CD4-positive, alpha-beta T cell treated with Interleukin-4 for 4 hours (primary cell): ENCODE results near the gene SELENON.

Source experiments
- DNase-seq: peaks from one replicate; pipeline ENCODE4 v3.0.0-alpha.2; 2020

SELENON gene

GRCh38 chr1:25810341-25811299 is 10.6 kb downstream of the SELENON start:
- DNase-seq: peak; percentile 71

GRCh38 chr1:25811384-25812082 is 11.5 kb downstream of the SELENON start:
- DNase-seq: no peak

- DNase-seq: no peak
Observed at GRCh38 chr1:25813071-25813733, 13.2 kb downstream of the SELENON start.

GRCh38 chr1:25813734-25814471 is 13.9 kb downstream of the SELENON start:
- DNase-seq: no peak

- DNase-seq: no peak
Observed at GRCh38 chr1:25814549-25815087, 14.6 kb downstream of the SELENON start.

- no peak for DNase-seq
Observed at GRCh38 chr1:25815208-25816111, 15.5 kb downstream of the SELENON start.

GRCh38 chr1:25816112-25816718 is 16.2 kb downstream of the SELENON start:
- no peak for DNase-seq

DNA sequence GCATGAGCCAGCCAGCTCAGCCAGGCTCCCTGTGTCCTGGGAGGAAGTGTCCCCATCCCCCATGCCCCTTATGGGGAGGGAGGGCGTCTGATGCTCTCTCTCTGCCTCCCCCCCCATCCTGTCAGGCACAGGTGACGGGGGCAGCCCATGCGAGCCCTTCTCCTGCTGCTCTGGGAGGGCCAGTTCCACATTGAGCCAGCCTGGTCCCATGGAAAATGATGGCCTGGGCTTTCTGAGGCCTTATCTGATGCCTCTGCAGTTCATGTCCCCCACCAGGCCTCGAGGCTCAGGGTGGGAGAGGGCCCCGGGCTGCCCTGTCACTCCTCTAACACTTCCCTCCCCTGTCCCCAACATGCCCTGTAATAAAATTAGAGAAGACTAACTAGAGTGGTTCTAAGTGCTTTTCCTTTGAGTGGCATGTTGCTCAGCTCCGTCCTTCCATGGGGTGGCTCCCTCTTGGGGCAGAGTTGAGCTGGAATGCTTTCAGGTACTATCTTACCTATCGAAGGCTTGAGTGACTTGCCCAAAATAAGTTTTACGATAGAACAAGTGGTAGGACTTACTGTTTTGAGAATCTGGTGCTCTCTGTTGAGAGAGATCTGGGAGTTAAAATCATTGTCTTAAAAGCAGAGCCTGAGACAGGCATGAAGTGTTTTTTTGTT is 18.0 kb downstream of the SELENON start:
- DNase-seq: no peak

DNA sequence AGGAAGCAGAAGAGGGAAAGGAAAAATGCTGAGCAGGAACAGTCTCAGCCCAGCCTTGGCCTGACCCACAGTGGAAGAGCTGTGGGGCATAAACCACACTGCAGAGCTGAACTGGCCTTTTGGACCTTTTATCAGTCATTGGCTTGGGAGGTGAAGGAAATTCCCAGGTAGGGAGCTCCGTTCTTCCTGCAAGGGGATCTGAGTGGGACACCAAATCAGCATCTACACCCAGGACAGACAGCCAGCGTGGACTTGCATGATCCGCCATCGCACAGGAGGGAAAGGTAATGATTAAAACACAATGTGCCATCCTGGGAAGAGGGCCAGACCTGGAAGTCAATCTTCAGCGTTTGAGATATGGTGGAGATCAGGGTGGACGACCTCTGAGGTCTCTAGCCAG is 18.6 kb downstream of the SELENON start:
- DNase-seq: no peak

DNA sequence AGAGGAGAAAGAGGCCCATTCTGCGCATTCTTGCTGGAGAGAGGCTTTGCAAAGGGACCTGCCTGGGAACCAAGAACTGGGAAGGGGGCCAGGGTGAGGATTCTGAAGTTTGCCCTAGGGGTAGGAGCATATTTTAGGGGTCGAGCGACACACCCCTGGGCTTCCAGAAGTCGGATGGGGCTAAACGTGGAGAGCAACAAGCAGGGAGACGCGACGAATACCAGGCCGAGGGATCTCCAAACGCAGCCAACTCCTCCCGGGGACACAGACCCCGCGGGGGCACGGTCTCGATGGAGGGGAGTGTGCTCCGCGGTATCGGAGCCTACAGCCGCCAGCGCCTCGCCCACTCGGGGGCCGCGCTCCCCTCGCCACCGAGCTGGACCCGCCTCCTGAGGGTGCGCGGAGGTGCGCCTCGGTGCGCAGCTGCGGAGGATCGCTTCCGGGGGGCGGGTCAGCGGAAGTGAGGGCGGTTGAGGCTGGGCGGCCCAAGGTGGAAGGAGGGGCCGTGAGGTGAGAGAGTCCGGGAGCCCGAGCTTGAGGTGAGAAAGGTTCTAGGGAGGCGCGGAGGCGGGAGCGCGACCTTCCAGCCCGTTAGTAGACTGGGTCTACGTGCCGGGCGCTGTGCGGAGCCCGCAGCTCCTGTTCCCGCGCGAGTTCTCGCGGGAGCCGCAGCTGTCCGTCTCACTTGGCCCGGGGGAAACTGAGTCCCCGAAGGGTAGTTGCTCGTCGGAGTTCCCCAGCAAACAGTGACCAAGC is 19.7 kb downstream of the SELENON start, which contains the start of gene MTFR1L:
Gene MTFR1L (plus strand): TSS at position 464 of the 756 bp plus-strand sequence. CDS start 3,151 bp downstream, outside the sequence.
- DNase-seq: peak; percentile 90

DNA sequence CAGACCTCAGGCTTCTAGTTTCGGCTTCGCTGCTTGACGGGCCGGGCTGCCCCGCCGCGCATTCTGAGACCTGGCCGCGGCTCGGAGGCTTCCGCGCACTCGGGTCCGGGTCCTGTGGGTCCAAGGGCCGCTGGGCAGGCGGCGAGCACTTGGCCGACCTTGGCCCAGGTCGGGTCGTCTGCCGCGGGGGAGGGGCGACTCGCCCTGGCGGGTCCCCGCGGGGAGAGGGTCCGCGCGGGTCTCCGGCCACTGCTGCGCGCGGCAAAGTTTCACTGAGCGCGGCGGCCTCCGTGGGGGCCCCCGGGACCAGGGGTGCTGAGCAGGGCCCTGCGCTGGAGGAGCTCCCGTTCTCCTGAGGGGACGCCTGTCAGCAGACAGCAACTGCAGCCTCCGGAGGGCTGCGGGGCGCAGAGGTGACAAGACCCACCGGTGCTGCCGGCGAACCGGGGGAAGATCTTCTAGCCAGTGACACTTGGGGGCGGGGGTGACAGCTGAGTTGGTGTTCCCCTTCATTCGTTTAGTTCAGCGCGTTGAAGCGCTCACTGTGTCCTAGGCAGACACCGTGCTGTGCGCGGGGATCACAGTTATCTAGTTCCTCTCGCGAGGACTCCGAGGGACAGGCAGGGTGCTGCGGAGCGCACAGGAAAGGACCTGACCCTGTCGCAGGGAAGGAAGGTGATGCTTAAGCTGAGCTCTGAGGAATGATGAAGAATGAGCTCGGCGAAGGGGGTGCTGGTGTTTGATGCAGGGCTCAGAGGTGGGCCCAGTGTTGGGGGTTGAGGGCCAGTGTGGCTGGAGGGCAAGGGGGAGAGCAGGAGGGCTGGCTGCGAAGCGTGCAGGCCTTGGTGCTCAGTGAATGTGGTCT is 20.5 kb downstream of the SELENON start:
- DNase-seq: peak; percentile 70

GRCh38 chr1:25821112-25821476 is 21.1 kb downstream of the SELENON start:
- DNase-seq: no peak

GRCh38 chr1:25821630-25822091 is 21.7 kb downstream of the SELENON start:
- DNase-seq: no peak

- no peak for DNase-seq
Observed at GRCh38 chr1:25825605-25826004, 25.6 kb downstream of the SELENON start.

GRCh38 chr1:25826571-25826970 is 26.6 kb downstream of the SELENON start:
- DNase-seq: no peak

DNA sequence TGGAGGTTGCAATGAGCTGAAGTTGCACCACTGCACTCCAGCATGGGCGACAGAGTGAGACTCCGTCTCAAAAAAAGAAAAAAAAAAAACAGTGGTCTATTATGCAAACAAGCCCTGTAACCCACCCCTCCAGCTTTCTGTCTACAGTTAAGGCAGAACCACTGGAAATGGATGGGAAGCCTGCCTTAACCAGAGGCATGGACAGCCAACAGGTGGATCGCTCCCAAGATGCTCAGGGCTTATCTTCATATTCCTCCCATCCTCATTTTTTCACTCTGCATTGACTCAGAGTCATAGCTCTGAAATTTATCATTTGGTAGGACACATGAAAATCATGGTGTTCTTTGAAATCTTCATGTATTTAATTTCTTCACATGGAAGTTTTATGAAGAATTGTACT is 28.5 kb downstream of the SELENON start:
- no peak for DNase-seq

DNA sequence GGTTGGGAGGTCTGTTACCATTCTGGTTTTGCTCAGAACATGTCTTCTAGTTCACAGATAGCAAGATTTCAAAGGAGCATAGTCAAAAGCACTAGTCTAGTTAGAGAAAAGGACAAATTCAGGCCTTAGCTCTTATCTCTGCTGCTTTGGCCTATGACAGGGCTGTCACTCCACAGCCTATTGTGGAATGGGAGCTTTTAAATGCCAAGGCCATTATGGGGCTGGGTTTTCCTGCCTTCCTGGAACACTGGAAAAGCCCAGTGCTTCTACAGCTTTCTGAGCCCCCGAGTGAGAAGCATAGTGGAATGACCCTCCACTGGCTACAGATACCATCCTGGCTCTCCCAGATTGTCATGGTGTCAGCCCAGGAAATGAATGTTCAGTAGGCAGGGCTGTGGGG is 29.1 kb downstream of the SELENON start:
- no peak for DNase-seq

GRCh38 chr1:25831569-25832196 is 31.7 kb downstream of the SELENON start:
- no peak for DNase-seq
